Loucy (cell line): ENCODE data around the gene HSPA12A.

Experiments
- H2AFZ ChIP-seq: fragments of 200-600 bp; sonication (generic); 2 replicates; pipeline ENCODE4 v1.6.0; 2016; ENCODE audit warnings: antibody characterized with exemption, mild to moderate bottlenecking, low read length, moderate library complexity
- H3F3A ChIP-seq: fragments of 200-600 bp; 2 replicates; pipeline ENCODE4 v1.6.0; 2016; ENCODE audit warnings: antibody characterized with exemption, low read depth, mild to moderate bottlenecking
- H3K27me3 ChIP-seq: fragments of 200-600 bp; sonication (generic); 2 replicates; pipeline ENCODE4 v1.6.1; 2014; ENCODE audit warnings: low read length, mild to moderate bottlenecking; ENCODE audit not compliant: insufficient read depth, poor library complexity, severe bottlenecking
- H3K36me3 ChIP-seq: fragments of 200-600 bp; sonication (generic); 2 replicates; pipeline ENCODE4 v1.6.1; 2016; ENCODE audit warnings: low read length; ENCODE audit not compliant: insufficient read depth
- H3K4me1 ChIP-seq: fragments of 200-600 bp; sonication (generic); 2 replicates; pipeline ENCODE4 v1.5.1; 2014; ENCODE audit warnings: low read length, mild to moderate bottlenecking; ENCODE audit not compliant: insufficient read depth, poor library complexity, severe bottlenecking
- H3K4me2 ChIP-seq: fragments of 200-600 bp; sonication (generic); 2 replicates; pipeline ENCODE4 v1.6.0; 2014; ENCODE audit warnings: antibody characterized with exemption, low read length, low read depth, mild to moderate bottlenecking; ENCODE audit not compliant: poor library complexity, severe bottlenecking
- H3K4me3 ChIP-seq: fragments of 200-600 bp; sonication (generic); 2 replicates; pipeline ENCODE4 v1.5.1; 2014; ENCODE audit warnings: low read length, mild to moderate bottlenecking, mixed read lengths; ENCODE audit not compliant: poor library complexity, severe bottlenecking
- H3K79me2 ChIP-seq: fragments of 200-600 bp; sonication (generic); 2 replicates; pipeline ENCODE4 v1.6.1; 2014; ENCODE audit warnings: low read length; ENCODE audit not compliant: insufficient read depth
- H3K9ac ChIP-seq: fragments of 200-600 bp; sonication (generic); 2 replicates; pipeline ENCODE4 v1.6.0; 2014; ENCODE audit warnings: mild to moderate bottlenecking, low read depth, low read length, moderate library complexity; ENCODE audit not compliant: poor library complexity, severe bottlenecking
- H3K9me2 ChIP-seq: fragments of 200-600 bp; sonication (generic); replicated peaks from 2 replicates; pipeline ENCODE4 v1.6.1; 2016; ENCODE audit warnings: low read depth, low read length, mixed read lengths
- H3K9me3 ChIP-seq: fragments of 200-600 bp; sonication (generic); 2 replicates; pipeline ENCODE4 v1.6.1; 2014; ENCODE audit warnings: mild to moderate bottlenecking, antibody characterized with exemption, low read length, low read depth; ENCODE audit not compliant: insufficient read depth
- H4K20me1 ChIP-seq: fragments of 200-600 bp; sonication (generic); 2 replicates; pipeline ENCODE4 v1.6.0; 2014; ENCODE audit warnings: antibody characterized with exemption, low read length, mild to moderate bottlenecking; ENCODE audit not compliant: insufficient read depth, poor library complexity, severe bottlenecking
- CTCF ChIP-seq: fragments of 200-600 bp; sonication (generic); conservative IDR thresholded peaks from 2 replicates; pipeline ENCODE4 v1.5.1; 2014; ENCODE audit warnings: mild to moderate bottlenecking, antibody characterized with exemption, low read length
- EZH2phosphoT487 ChIP-seq: fragments of 200-600 bp; IDR thresholded peaks from 2 replicates; pipeline ENCODE4 v1.6.1; 2018; ENCODE audit warnings: antibody characterized with exemption, mild to moderate bottlenecking, moderate library complexity, borderline replicate concordance

HSPA12A gene

DNA sequence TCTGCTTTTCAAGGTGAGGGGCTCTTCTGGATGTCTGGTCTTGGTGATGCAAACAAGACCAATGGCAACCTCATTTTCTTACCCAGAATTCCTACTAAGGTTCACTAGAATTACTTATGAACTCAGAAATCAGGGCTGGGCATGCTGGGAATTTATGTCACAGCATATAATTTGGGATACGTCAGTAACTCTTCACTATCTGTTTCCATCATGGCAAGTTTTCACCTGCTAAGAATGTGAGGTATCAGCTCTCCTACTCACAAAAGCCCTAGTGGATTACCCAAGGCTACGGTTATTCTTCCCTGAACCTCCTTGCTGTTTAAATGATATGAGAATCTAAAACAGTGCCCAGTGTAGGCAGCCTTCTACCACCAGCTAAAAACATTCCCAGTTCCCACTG is 68.5 kb downstream of the HSPA12A start:
- Histone ChIP-seq H3K9ac (no peak overlapping the region), H3K4me3 (no peak overlapping the region), H3K9me3 (no peaks in the 10 kb centered on the region), H4K20me1 (no peaks in the 10 kb centered on the region), H3F3A (no peaks in the 10 kb centered on the region), H2AFZ (no peak overlapping the region), H3K9me2 (no peaks in the 10 kb centered on the region), H3K79me2 (no peaks in the 10 kb centered on the region), H3K4me2 (no peak overlapping the region), H3K4me1 (no peaks in the 10 kb centered on the region), H3K27me3 (no peaks in the 10 kb centered on the region), H3K36me3 (no peaks in the 10 kb centered on the region)
- TF ChIP-seq CTCF (no peak), EZH2phosphoT487 (no peak)

GRCh38 chr10:116672891-116673290 is 69.5 kb downstream of the HSPA12A start:
- TF ChIP-seq EZH2phosphoT487 (no peak), CTCF (no peak)
- Histone ChIP-seq H4K20me1 (no peaks in the 10 kb centered on the region), H3K9me2 (no peaks in the 10 kb centered on the region), H3K4me2 (no peak overlapping the region), H2AFZ (no peak overlapping the region), H3K9me3 (no peaks in the 10 kb centered on the region), H3K4me1 (no peaks in the 10 kb centered on the region), H3K9ac (no peak overlapping the region), H3K36me3 (no peaks in the 10 kb centered on the region), H3K79me2 (no peaks in the 10 kb centered on the region), H3F3A (no peaks in the 10 kb centered on the region), H3K4me3 (no peak overlapping the region), H3K27me3 (no peaks in the 10 kb centered on the region)

DNA sequence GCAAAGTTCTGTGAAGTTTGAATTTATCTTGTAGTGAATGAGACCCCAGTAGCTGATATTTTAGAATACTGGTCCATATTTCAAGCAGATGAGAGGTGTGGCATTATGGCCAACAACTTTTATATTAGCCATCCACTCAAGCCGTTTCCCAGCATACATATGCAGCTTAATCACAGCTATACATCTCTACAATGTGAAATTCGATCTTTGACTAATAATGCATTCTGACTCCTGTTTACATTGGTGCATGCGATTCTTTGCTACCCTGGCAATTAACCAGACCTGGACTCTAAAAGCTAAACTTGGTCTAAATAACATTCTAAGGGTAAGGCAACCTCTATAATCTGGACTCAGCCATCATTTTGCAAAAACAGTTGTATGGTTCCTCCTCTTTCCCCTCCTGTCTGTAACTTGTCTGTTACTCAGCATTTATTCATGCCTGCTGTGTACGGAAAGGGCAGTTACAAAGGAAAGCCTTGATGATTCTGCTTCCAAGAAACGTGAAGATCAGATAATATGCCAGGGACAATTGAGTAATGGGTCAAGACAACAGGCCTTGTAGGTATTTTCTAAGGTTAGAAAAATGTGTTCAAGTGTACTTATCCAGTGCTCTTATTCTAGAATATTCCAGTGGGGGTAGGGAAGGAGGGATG is 71.0 kb downstream of the HSPA12A start:
- H3K27me3 ChIP-seq: no peaks in the 10 kb centered on the region
- TF ChIP-seq CTCF: no peak
- no peak for TF ChIP-seq EZH2phosphoT487
- H3K4me2 ChIP-seq: no peak overlapping the region
- no peaks in the 10 kb centered on the region for H3K36me3 ChIP-seq
- no peaks in the 10 kb centered on the region for H4K20me1 ChIP-seq
- no peaks in the 10 kb centered on the region for H3K79me2 ChIP-seq
- no peak overlapping the region for H2AFZ ChIP-seq
- H3F3A ChIP-seq: no peaks in the 10 kb centered on the region
- no peak overlapping the region for H3K4me3 ChIP-seq
- no peak overlapping the region for H3K9ac ChIP-seq
- no peaks in the 10 kb centered on the region for H3K4me1 ChIP-seq
- H3K9me2 ChIP-seq: no peaks in the 10 kb centered on the region
- no peaks in the 10 kb centered on the region for H3K9me3 ChIP-seq
